GM21619 (cell line): Measurements from ENCODE around the gene SPAG16.

Source experiments
- ATAC-seq: cut with Tn5 transposase; IDR thresholded peaks from one replicate; pipeline ENCODE4 v1.9.1; 2021; ENCODE audit not compliant: unreplicated experiment

The SPAG16 gene

DNA sequence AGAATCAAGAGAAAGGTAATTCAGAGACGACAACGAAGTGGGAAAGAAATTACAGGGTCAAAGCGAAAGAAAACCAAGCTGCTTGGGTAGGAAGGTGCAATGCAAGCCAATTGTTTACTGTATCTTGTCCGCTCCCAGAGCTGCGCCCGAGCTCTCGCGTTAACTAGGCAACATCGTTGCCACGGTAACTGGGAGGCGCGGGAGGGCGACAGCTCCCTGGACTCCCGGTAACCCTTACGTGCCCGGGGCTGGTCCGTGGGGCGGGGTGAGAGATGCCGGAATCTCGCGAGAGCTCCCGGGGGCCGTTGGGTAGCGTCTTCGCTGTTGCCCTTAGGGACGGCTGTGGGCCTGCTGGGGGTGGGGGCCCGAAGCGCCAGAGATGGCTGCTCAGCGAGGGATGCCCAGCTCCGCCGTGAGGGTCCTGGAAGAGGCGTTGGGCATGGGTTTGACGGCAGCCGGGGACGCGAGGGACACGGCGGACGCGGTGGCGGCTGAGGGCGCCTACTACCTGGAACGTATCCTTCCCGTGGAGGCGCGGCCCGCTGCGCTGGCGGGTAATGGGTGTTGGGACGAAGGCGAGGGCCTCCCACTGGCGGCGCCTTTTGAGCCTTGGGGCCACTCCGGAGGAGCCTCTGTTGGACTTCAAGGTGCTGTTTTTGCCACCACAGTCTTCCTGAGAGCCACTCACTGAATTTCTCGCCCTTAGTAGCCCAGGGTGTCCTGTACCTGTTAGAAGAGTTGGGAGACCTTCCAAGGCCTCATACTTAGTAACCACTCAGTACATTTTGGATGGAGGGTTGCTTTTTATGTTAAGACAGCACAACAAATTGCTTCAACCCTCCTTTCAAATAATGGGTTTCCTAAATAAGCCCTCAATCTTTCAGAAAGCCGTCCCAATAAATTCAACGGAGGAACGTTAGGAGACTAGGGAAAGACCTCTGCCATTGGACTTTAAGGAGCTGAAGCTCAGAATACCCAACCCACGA is at the start of gene SPAG16:
TSS of gene SPAG16 (plus strand) at position 360 of the 986 bp plus-strand sequence.
- peak; percentile 99 for ATAC-seq

DNA sequence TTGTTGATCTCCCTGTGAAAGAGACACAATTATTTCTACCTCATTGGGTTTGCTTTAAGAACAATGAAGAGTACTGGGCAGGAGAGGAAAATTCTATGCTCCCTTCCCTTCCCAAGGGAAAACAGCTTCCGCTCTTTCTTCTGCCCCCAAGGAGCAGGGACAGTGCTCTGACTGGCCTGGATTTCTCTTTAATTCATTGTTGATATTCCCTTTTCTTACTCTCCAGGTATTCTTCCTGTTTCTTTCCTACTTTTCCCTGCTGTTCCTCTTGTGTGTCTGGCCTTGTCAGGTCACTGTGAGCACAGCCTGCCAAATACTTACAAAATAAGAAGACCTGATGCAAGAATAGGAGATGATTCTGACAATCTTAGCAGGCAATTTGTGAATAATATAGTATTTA is 49.6 kb upstream of the SPAG16 start:
- no peak for ATAC-seq

DNA sequence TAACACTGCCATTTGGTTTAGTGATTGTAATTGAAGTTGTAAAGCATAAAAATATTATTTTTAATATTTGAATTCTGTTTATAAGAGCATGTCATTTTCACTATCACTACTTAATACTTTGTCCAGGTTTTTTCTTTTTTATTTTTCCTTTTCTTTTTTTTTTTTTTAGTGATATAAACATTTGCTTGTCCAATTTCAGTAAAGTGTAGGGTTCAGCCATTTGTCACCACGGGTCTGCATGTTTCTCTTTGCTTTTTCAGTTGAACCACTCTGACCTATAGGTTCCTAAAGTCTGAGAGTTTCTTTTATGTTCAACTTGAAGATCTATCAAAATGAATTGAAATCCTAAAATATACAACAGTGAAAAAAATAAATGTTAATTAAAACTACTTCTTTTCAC is 48.5 kb upstream of the SPAG16 start:
- ATAC-seq, result no peak

DNA sequence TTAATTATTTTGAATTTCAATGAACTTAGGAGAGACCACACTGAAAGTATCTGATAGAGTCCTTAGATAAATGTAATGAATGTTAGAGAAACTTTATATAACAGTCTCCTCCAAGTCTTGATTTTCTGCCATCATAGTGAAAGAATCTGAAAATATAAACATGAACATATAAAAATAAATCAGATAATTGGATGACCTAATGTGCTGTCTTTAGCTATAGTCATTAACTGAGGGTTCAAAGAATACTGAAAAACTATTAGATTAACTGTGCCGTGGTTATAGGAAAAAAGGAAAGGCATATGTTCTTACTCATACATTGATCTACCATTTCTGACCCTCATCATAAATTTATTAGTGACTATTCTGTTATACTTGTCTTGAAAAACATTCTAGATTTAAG is 47.0 kb upstream of the SPAG16 start:
- ATAC-seq, result no peak

DNA sequence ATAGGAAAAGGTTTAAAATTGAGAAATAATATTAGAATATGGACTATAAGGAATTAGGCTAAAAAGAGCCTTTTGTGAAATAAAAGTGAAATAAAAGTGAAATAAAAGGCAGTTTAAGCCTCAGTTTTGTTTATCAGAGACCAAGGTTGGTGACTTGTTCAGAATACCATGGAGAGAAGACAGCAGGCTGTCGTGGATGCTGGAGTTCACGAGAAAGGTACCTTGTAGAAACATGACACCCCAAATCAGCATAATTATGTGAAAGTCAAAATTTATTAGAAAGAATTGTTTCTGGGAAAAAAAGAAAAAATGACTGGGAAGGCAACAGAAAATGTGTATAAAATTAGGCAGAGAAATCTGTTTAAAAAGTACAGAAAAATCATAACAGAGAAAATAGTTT is 46.5 kb upstream of the SPAG16 start:
- ATAC-seq, result no peak

DNA sequence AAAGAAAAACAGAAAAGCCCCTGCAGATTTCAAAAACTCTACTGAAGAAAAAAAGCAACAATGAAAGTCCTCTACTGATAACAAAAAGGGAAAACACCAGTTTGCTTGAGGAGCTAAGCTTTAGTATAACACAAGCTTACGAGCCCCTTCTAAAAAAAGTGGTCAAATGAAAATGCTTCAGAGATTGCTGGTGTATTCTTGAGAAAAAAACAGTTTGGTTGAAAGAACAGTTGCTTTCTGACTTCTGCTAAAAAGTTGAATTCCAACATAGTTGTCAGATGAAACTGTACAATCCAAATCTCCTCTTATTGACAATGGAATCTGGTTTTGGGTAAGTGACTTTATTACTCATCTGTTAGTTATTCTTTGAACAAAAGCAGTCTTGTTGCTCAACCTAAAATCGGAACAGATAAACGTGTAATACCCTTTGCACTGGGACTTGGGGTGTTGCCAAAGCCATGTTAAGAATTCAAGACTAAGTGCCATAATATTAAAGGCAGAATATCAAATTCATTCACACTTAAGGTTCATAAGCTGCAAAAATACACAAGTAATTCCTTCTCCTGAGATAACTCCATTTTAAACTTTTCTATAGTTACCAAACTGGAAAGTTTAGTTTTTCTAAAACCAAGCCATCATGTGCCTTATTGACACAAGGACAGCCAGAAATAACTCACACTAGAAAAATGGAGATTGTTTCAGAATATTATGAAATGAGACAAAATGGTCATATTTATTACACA is 45.3 kb upstream of the SPAG16 start:
- peak; percentile 45 for ATAC-seq

DNA sequence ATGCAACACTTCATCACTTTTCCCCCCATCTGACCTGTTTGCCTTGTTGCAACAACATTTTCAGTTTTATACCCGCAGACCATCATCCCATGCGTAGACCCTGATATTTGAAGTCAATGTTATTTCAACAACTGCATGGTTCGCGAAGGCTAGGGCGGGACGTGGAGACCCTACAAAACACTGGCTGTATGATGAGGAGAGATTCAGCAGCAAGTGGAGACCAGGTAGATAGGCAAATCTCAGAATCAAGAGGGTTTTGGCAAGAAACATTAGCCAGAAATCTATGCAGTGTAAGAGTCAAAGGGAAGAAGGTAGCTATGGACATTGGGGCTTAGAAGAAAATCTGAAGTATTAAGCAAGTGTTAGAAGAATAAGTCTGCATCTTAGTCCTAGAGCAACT is 42.4 kb upstream of the SPAG16 start:
- ATAC-seq, result no peak

DNA sequence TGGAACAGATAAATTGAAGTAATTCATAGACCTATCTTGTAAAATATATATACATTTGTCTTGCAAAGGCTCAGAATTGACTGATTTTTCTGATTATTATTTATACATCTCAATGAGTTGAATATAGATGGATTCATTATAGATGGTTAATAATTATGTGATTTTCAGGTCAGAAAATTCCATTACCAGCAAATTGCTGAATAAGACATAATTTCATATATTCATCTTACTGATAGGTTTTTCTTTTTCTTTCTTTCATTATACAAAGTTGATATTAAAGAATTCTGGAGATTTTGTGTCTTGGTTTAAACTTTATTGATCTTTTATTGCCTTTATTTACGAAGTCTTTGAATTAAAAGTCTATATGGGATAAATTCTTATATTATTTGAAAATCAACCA is 41.6 kb upstream of the SPAG16 start:
- ATAC-seq, result no peak

DNA sequence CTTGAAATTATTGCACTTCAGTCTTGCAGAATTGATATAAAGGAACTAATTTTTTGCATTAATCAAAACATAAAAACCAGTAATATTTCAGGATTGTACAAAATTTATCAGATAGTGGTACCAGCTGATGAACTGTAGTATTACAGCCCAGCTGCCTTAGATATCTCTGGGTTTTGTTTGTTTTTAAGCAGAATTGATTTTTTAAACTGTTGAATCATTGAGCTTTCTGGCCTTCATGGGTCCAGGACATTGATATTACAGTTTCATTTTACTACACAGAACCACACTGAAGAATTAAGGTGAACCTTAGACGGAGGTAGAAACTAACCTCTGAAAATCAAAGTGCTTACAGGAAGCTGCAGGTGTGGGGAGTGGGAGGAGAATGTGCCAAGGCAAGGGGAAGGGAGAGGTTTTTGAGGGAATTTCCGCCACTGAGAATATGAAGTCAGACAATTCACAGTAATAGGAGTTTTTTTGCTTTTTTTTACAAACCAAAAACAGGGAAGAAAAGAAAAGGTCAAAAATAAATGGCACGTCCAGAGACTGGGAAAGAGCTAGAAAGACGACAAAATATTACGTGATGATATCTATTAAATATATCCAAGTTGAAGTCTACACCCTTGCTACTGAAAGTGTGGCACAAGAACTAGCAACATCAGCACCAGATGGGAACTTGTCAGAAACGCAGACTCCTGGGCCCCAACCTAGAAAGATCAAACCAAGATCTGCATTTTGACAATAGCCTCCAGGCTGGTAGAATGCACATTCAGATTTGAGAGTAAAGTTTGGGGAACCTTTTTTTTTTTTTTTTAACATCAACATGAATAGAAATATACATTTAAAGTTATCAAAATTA is 40.8 kb upstream of the SPAG16 start:
- no peak for ATAC-seq

DNA sequence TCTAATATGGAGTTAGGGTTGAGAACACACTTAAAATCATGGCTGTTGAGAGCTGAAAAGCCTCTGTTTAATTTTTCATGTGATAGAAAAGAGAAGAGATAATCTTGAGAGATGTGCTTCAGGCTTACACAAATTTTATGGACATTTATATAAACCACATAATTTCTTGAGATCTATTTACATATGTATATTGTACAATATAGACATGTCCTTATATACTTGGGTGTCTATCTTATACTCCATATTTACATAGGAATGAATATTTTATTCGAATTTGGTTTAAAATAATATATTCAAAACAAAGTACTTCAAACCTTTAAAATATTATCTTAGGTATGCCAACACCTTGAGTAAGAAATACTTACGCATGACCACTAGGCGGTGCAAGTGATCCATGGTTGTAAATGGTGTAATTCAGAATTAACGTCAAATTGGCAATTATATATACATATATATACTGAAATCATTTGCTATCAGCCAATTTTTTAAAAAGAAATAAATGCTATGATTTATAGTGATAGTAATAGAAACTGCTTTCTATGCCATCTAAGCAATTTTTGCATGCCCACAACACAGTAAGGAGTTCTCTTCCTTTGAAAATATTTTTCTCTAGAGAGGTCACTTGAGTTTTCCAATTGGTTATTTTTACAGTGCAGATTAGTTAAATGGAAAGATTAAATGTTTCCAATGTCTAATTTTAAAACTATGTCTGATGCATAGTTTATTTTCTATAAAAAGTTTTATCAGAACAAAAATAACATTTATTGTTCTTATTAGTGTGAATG is 37.6 kb upstream of the SPAG16 start:
- ATAC-seq, result no peak

DNA sequence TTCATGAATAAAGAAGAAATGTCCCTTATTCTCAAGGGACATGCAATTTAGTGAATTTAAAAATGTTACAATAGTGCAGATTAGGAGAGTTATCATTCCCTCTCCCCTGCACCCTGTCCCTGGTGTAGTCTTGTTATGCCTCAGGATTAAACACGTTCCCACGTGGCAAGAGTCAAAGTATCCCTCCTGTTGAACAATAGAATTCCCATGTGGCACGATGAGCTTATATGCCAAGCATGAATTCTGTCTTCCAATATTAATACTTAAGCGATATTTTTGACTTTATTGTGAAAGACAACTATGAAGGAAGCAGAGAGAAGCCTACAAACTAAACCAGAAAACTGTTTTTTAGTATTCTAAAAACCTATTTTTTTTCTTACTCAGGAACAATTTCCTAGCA is 36.7 kb upstream of the SPAG16 start:
- no peak for ATAC-seq

DNA sequence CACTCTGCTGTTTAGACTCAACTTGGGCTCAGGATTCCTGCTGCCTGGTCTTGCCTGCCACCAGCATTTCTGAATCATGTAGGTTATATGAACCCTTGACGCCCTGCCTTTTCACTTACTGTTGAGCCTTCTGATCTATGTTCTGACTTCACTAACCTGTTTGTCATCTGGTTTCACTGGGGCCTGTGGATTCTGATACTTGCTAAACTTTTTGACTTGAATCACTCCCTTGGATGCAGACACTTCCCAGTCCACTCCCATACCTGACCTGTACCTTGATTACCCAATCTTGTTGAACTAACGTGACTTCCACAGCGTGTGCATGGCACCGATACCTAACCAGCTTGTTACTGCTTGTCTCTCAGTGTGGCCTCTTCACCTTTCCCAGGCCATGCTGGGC is 35.6 kb upstream of the SPAG16 start:
- no peak for ATAC-seq

DNA sequence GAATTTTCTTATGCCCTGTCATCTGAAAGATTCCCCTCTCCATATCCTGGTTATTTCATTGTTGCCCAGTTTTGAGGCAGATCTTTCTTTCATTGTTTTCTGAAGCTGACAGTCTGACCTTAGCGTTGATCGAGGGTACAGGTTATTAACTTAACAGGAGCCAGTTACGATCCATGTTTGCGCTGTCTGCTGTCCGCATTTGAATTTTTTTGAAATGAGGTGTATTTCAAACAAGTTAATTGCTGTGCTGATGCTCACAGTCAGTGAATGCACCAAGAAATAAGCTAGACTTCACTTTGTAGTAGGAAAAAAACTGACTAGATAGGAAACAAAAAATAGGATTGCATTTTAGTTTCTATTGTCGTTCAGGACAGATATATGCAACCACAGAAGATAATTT is 34.8 kb upstream of the SPAG16 start:
- no peak for ATAC-seq

DNA sequence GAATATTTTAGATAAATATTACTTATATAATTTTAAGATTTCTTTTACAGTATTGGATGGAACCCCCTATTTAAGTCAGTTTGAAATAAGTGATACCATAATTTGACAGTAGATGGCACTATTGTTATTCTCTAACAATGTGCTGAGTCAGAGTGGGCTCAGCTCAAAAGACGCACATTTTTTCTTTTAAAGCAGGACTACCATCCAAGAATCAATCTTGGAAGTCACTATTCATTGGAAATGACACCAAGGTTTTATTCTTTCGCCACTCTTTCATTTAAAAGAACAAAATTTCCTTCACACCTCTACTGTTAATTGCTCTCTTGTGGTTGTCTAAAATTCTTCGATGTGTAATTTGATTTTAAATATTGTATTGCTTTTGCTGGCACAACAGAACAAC is 32.6 kb upstream of the SPAG16 start:
- peak; percentile 85 for ATAC-seq

DNA sequence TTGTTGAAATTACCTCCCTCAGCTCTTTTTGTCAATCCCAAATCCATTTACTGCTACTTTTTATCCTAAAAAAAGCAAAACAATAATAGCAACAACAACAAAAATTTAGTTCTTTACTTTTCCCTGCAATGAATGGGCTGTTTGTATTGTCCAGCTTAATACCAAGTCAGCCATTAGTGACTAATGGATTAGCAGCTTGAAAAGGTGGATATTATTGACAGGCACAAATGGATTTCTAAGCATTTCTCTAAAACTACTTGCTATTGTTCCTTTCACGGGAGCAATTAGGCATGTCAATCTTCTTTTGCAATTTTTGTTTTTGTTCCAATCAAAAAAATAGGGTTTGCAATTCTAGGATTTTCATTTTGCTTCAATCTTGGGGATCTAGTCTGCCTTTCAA is 32.1 kb upstream of the SPAG16 start:
- no peak for ATAC-seq

DNA sequence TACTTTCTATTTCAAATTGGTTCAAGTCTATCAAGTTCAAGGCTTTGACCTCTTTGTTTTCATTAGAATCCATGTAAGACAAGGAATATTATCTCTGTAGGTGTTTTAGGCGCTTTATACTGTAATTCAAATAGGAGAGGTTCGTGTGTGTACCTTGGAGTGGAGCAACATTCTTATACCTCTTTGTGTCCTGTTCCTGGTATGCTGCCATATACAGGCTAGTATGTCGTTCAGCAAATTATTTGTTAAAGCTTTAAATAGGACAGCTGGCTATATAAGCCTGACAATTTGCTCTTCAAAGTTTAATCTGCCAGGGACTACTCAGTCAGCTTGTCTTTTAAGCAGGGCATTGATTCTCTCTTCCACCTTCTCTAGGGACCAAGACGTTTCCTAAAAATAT is 31.1 kb upstream of the SPAG16 start:
- ATAC-seq, result no peak

DNA sequence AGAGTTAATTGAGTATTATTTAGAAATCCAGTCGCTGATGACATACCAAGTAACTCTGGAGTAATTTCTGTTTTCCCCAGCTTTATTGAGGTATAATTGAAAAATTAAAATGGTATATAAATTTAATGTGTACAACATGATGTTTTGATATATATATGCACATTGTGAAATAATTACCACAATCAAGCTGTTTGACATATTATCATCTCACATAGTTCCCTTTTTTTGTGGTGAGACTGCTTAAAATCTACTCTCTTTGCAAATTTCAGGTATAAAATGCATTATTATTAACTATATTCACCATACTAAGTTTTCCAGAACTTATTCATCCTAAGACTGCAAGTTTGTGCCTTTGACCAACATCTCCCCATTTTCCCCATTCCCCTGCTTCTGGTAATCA is 25.0 kb upstream of the SPAG16 start:
- ATAC-seq, result no peak

DNA sequence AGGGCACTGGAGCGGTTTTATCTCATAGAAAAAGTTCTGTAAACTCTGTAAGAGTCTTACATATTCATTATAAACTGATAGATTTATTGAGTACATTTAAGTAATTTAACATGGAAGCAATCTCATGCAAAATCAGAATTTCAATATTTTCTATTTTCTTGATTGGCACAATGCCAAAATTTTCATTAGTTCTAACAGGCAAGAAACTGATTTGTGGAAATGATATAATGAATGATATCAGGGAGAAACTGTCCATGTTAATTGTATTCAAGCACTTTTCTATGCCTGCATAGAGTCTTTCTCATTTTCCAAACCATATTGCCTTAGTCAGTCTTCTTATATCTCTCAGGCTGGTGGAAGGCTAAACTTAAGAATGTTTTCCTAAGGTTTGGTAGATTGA is 23.0 kb upstream of the SPAG16 start:
- no peak for ATAC-seq

DNA sequence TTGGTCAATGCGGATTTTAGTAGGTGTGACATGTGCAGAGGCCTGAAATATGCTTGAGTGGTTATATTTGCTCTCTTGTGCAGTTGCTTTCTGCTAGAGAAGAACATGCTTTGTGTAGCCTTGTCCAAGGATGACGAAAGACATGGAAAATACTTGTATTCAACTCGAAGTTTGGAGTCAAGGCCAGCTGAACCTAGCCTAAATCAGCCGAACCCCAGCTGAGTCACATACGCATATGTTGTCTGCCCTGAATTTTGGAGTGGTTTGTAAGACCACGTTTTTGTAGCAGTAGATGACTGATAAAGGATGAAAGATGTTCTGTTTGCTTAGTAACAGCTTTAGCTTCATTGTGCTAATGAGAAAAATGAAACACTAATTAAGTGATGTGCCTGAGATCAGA is 22.5 kb upstream of the SPAG16 start:
- no peak for ATAC-seq

DNA sequence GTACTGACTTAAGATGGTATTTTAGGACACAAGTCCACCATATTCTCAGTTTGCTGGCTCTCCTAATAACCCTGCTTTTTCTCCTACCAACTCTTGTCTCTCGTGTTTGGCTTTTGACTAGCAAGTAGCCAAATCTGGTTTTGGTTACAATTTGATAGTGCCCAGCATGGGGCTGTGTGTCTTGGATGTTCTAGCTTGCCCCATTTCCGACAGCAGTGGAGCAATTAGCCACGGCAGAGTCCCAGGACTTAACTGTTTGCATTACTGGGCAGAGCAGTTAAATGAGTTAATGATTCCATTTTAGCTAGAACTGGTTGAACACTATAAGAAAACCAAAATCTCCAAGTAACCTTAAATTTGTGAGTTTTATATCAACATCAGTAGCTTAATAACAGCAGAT is 18.6 kb upstream of the SPAG16 start:
- ATAC-seq, result no peak

DNA sequence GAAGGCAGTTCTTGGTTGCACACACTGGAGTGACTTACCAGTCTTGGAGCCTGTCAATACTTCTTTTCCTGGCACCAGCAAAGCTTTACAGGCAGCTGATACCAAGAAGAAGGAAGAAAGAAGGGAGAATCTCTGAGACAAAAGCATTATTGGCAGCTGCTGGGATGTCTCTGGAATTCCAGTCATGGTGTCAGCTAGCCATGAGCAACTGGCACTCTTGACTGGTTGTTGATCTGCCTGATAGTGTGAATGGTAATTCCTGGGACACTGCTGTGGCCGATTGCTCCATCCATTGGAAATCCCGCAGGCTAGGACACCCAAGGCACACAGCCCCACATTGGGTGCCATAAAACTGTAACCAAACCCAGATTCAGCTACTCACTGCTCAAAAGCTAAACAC is 17.8 kb upstream of the SPAG16 start:
- ATAC-seq, result no peak
